COLO668 (cell line): Measurements from ENCODE around the gene KDM2B.

Source experiments
- DNase-seq: peaks from one replicate; lab custom pipeline; 2025; ENCODE audit not compliant: unreplicated experiment; lab: John Stamatoyannopoulos, UW

KDM2B gene

GRCh38 chr12:121532503-121533393 is 48.1 kb downstream of the KDM2B start:
- no peak for DNase-seq

- DNase-seq: no peak
Measured at GRCh38 chr12:121531356-121531750, 49.5 kb downstream of the KDM2B start.

GRCh38 chr12:121530600-121531355 is 50.0 kb downstream of the KDM2B start:
- no peak for DNase-seq

- no peak for DNase-seq
Measured at GRCh38 chr12:121529184-121529583, 51.6 kb downstream of the KDM2B start.

GRCh38 chr12:121525411-121525810 is 55.4 kb downstream of the KDM2B start:
- no peak for DNase-seq

- no peak for DNase-seq
Measured at GRCh38 chr12:121524196-121524916, 56.5 kb downstream of the KDM2B start.

- no peak for DNase-seq
Measured at GRCh38 chr12:121523741-121524140, 57.1 kb downstream of the KDM2B start.

- DNase-seq: no peak
Measured at GRCh38 chr12:121522971-121523370, 57.9 kb downstream of the KDM2B start.

- no peak for DNase-seq
Measured at GRCh38 chr12:121520586-121521086, 60.2 kb downstream of the KDM2B start.

GRCh38 chr12:121520119-121520518 is 60.7 kb downstream of the KDM2B start:
- no peak for DNase-seq

GRCh38 chr12:121519227-121519626 is 61.6 kb downstream of the KDM2B start:
- no peak for DNase-seq

- no peak for DNase-seq
Measured at GRCh38 chr12:121518656-121519055, 62.2 kb downstream of the KDM2B start.

- DNase-seq: no peak
Measured at GRCh38 chr12:121516437-121517011, 64.3 kb downstream of the KDM2B start.

GRCh38 chr12:121515615-121516014 is 65.2 kb downstream of the KDM2B start:
- DNase-seq: no peak

GRCh38 chr12:121514184-121514742 is 66.6 kb downstream of the KDM2B start:
- DNase-seq: no peak

- DNase-seq: peak; percentile 29
Measured at GRCh38 chr12:121513464-121514183, 67.2 kb downstream of the KDM2B start.

- DNase-seq: no peak
Measured at GRCh38 chr12:121512561-121512960, 68.3 kb downstream of the KDM2B start.

- no peak for DNase-seq
Measured at GRCh38 chr12:121511916-121512315, 68.9 kb downstream of the KDM2B start.

GRCh38 chr12:121509339-121509738 is 71.5 kb downstream of the KDM2B start:
- no peak for DNase-seq

GRCh38 chr12:121508533-121508932 is 72.3 kb downstream of the KDM2B start:
- no peak for DNase-seq
